ENCODE measurements around the gene FTSJ1.
"Not testable (repeated sequence)": the region's sequence is repeated elsewhere in the genome, so short reads cannot be mapped to it uniquely, and the experiment has no call there.

The FTSJ1 gene, protein sequence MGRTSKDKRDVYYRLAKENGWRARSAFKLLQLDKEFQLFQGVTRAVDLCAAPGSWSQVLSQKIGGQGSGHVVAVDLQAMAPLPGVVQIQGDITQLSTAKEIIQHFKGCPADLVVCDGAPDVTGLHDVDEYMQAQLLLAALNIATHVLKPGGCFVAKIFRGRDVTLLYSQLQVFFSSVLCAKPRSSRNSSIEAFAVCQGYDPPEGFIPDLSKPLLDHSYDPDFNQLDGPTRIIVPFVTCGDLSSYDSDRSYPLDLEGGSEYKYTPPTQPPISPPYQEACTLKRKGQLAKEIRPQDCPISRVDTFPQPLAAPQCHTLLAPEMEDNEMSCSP

DNA sequence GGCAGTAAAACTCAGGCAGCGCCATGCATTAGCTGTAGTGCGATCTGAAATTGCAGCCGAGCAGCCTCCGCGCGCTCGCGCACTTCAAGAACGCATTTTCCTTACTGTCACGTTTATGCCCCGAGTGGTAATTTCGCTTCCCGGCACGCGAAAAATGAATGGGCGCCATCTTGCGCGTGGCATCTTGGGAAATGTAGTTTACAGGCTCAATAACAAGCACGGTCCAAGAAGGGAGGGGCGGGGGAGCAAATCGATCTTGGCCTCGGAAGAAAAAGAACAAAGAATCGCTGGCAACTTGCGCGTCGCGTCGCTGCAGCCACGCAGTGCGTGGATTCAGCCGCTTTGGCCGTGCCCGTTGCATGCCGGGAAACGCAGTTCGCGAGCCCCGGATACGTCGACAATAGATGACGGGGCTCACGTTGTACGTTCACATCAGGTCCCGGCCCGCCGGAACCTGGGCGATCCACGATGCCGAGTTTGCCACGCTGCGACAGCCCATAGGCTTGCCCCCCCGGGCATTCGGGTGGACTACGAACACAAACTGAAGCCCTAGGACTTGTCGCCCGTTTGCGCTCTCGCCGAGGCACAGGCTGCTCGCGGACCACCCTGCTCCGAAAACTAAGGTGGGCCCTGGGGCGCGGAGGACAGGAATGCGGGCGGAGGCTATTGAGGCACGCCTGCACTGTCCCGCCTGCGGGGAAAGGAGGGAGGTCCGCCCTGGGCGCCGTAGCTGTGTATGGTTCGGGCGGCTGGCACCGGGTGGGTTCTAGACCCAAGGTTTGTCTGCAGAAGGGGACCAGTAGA lies at the start of gene FTSJ1:
Gene FTSJ1, plus strand, starts transcription at position 426 of the 804 bp plus-strand sequence. CDS start 1,849 bp downstream, outside the sequence.
- Histone ChIP-seq H3K27ac (peak within 1 kb of the TSS; percentile 86), H3K36me3 (replicated peaks) (peaks cover 4% of the 10 kb centered on the region), H3K4me3 (ENCODE audit: low read depth, low read length) (peak within 1 kb of the TSS; percentile 86), H3K27me3 (replicated peaks) (no peaks in the 10 kb centered on the region)
- TF ChIP-seq, protein P1, sequence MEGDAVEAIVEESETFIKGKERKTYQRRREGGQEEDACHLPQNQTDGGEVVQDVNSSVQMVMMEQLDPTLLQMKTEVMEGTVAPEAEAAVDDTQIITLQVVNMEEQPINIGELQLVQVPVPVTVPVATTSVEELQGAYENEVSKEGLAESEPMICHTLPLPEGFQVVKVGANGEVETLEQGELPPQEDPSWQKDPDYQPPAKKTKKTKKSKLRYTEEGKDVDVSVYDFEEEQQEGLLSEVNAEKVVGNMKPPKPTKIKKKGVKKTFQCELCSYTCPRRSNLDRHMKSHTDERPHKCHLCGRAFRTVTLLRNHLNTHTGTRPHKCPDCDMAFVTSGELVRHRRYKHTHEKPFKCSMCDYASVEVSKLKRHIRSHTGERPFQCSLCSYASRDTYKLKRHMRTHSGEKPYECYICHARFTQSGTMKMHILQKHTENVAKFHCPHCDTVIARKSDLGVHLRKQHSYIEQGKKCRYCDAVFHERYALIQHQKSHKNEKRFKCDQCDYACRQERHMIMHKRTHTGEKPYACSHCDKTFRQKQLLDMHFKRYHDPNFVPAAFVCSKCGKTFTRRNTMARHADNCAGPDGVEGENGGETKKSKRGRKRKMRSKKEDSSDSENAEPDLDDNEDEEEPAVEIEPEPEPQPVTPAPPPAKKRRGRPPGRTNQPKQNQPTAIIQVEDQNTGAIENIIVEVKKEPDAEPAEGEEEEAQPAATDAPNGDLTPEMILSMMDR (IDR thresholded peaks at IDR 0.05; ENCODE audit: low read depth, low read length, missing control alignments), result no peak
- peak; percentile 94 for DNase-seq
- in situ Hi-C loops (cut with HindIII; ENCODE audit: low pct_ligation_motif_present, low sequenced_read_pairs), result no loop called here

DNA sequence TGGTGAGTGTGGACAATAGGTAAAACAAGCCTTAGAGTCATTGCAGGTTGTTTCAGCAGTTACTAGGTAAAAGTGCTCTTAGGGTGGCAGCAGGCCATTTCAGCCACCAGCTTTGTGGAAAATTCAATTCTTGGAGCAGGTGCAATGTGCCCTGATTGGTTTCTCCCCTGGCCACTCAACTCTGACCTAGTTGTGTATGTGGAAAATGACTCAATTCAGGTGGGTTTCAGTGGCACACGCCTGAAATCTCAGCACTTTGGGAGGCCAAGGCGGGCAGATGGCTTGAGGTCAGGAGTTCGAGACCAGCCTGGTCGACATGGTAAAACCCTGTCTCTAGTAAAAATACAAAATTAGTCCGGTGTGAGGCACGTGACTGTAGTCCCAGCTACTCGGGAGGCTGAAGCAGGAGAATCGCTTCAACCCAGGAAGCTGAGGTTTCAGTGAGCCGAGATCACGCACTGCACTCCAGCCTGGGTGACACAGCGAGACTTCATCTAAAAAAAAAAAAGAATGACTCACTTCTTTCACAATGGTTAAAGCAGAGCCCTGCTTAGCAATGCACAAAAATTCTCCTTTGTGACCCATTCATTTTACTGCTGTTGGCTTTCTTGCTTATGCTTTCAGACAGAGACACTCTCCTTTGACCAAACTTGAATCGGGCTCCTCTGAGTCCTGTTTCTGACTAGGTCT lies 48.8 kb upstream of the FTSJ1 start:
- H3K36me3 ChIP-seq (replicated peaks); H3K27ac ChIP-seq; DNase-seq; in situ Hi-C loops (cut with HindIII; ENCODE audit: low pct_ligation_motif_present, low sequenced_read_pairs); H3K27me3 ChIP-seq (replicated peaks); H3K4me3 ChIP-seq (ENCODE audit: low read depth, low read length): not testable (repeated sequence)

DNA sequence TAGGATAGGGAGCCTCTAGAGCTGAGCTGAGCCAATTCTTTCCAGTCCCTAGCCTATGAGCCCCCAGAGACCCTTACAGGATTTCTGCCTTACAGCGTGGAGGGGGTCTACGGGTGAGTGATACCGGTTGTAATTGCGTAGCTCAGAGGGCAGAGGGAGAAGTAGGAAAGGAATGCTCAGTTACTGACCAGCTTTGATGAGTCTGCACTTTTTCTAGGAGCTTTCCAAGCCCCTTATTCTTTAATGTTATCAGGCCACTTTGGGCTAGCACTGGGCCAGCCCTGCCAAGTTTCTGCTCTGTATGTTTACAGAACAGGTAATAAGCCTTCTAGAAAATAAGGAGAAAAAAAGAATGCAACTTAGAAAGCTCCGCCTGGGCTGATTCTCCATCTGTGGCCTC lies 46.4 kb upstream of the FTSJ1 start:
- H3K4me3 ChIP-seq (ENCODE audit: low read depth, low read length); H3K27me3 ChIP-seq (replicated peaks); in situ Hi-C loops (cut with HindIII; ENCODE audit: low pct_ligation_motif_present, low sequenced_read_pairs); H3K27ac ChIP-seq; H3K36me3 ChIP-seq (replicated peaks); DNase-seq: not testable (repeated sequence)

DNA sequence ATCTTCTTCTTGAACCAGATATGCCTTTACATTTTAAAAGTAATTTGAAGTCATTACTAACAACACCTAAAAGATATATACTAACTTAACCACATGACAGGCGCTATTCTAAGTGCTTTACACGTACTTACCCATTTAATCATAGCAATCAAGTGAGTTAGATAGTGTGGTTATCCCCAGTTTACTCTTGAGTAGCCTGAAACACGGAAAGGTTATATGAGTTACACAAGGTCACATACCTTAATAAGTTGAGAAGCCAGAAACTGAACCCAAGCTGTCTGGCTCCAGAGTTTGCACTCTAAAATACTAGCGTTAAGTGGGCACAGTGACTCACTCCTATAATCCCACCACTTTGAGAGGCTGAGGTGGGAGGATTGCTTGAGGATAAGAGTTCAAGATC lies 45.8 kb upstream of the FTSJ1 start:
- DNase-seq; H3K36me3 ChIP-seq (replicated peaks); H3K27me3 ChIP-seq (replicated peaks); H3K27ac ChIP-seq; in situ Hi-C loops (cut with HindIII; ENCODE audit: low pct_ligation_motif_present, low sequenced_read_pairs); H3K4me3 ChIP-seq (ENCODE audit: low read depth, low read length): not testable (repeated sequence)

DNA sequence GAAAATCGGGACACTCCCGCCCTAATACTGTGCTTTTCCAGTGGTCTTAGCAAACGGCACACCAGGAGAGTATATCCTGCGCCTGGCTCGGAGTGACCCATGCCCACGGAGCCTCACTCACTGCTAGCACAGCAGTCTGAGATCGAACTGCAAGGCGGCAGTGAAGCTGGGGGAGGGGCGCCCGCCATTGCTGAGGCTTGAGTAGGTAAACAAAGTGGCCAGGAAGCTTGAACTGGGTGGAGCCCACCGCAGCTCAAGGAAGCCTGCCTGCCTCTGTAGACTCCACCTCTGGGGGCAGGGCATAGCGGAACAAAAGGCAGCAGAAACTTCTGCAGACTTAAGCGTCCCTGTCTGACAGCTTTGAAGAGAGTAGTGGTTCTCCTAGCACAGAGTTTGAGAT lies 42.3 kb upstream of the FTSJ1 start:
- DNase-seq, result not testable (repeated sequence)

DNA sequence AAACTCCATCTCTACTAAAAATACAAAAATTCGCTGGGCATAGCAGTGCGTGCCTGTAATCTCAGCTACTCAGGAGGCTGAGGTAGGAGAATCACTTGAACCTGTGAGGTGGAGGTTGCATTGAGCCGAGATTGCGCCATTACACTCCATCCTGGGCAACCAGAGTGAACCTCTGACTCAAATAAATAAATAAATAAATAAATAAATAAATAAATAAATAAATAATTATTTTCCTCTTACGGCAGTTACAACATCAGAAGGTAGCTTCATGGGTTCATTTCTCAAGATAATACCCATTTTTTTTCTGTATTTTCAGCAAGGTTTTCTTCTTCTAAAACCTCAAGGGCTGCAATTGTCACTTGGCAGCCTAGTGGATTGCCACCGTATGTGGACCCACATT lies 28.8 kb upstream of the FTSJ1 start:
- not testable (repeated sequence) for H3K36me3 ChIP-seq (replicated peaks); H3K27me3 ChIP-seq (replicated peaks); H3K4me3 ChIP-seq (ENCODE audit: low read depth, low read length)

More for the DNA sequence above, 42.3 kb upstream of the FTSJ1 start:
- H3K4me3 ChIP-seq (ENCODE audit: low read depth, low read length); H3K27ac ChIP-seq; H3K27me3 ChIP-seq (replicated peaks); H3K36me3 ChIP-seq (replicated peaks); in situ Hi-C loops (cut with HindIII; ENCODE audit: low pct_ligation_motif_present, low sequenced_read_pairs): not testable (repeated sequence)

DNA sequence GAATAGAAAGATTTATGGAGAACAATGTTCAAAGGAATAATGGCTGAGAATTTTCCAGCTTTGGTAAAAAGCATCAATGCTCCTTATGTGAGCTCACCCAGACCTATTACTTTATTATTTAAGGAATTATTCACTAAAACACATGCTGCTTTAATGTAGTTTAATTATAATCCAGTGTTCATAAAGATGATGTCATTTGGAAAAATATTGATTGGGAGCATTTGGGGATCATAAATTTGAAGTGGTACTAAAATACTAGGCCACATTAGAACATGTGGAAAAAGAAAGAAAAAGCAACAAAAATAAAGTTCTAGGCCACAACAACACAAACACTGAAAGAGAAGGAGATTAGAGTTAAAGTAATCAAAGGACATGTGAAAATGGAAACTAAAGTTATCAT lies 25.9 kb upstream of the FTSJ1 start:
- TF ChIP-seq, protein P1 (IDR thresholded peaks at IDR 0.05; ENCODE audit: low read depth, low read length, missing control alignments), result no peak
- Histone ChIP-seq H3K27ac (no peak overlapping the region), H3K4me3 (ENCODE audit: low read depth, low read length) (no peak overlapping the region), H3K36me3 (replicated peaks) (no peaks in the 10 kb centered on the region), H3K27me3 (replicated peaks) (no peaks in the 10 kb centered on the region)
- no peak for DNase-seq
- in situ Hi-C loops (cut with HindIII; ENCODE audit: low pct_ligation_motif_present, low sequenced_read_pairs), result no loop called here

More for the DNA sequence above, 28.8 kb upstream of the FTSJ1 start:
- DNase-seq; in situ Hi-C loops (cut with HindIII; ENCODE audit: low pct_ligation_motif_present, low sequenced_read_pairs); H3K27ac ChIP-seq: not testable (repeated sequence)

DNA sequence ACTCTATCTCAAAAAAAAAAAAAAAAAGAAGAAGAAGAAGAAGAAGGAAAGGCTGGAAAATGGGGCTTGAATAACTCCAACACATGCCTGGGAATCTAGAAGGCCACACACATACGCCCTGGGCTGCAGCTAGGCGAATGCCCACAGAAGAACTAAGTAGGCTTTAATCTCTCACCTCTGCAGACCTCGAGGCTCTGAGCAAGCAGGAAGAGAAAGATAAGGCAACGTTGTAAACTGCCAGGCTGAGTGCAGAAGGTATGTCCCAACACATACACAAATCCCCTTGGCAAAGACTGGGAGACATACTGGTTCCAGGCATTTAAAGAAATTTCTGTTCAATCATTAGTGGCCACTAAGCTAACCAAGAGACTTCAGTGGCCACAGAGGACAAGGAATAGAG lies 24.3 kb upstream of the FTSJ1 start:
- H3K27me3 ChIP-seq (replicated peaks), result no peaks in the 10 kb centered on the region
- H3K27ac ChIP-seq, result no peak overlapping the region
- H3K4me3 ChIP-seq (ENCODE audit: low read depth, low read length), result no peak overlapping the region
- TF ChIP-seq, protein P1 (IDR thresholded peaks at IDR 0.05; ENCODE audit: low read depth, low read length, missing control alignments), result no peak
- no peaks in the 10 kb centered on the region for H3K36me3 ChIP-seq (replicated peaks)
- DNase-seq, result no peak
- in situ Hi-C loops (cut with HindIII; ENCODE audit: low pct_ligation_motif_present, low sequenced_read_pairs), result no loop called here
